GM10248 (cell line): ENCODE data around the gene LRBA.

Experiments used
- CTCF ChIA-PET: fragments of 300-600 bp; sonication (Branson Sonifier 250); formaldehyde crosslinking; extraction: SDS; loops from one replicate; lab custom pipeline; 2021; ENCODE audit warnings: antibody characterized with exemption; lab: Yijun Ruan, JAX
- POLR2A ChIA-PET: fragments of 350-650 bp; sonication (Branson Sonifier 250); formaldehyde crosslinking; extraction: SDS; loops from one replicate; lab custom pipeline; 2020; ENCODE audit warnings: antibody characterized with exemption; lab: Yijun Ruan, JAX
- DNase-seq: peaks from one replicate; pipeline ENCODE4 v3.0.0; 2012; ENCODE audit errors: extremely low spot score
- CTCF ChIP-seq: IDR thresholded peaks from 2 replicates; pipeline ENCODE4 v1.5.1; 2012; ENCODE audit warnings: mild to moderate bottlenecking, low read depth; ENCODE audit errors: extremely low read depth, missing control alignments, control extremely low read depth

Gene LRBA

GRCh38 chr4:150425161-150425560 is 589.9 kb downstream of the LRBA start:
- ChIA-PET CTCF (interaction anchor here (1.8 kb wide), 1 partner anchor 14 kb away, joined by 4 read pairs; no protein-coding TSS in a partner anchor), POLR2A (no interaction called here)
- TF ChIP-seq CTCF: no peak
- DNase-seq: no peak

- ChIA-PET CTCF (interaction anchor here (1.0 kb wide), 1 partner anchor 107 kb away, joined by 3 read pairs; no protein-coding TSS in a partner anchor), POLR2A (no interaction called here)
- DNase-seq: no peak
- TF ChIP-seq CTCF: no peak
These were observed 591.6 kb downstream of the LRBA start for GRCh38 chr4:150423503-150423902.

GRCh38 chr4:150423074-150423473 is 592.0 kb downstream of the LRBA start:
- no peak for TF ChIP-seq CTCF
- DNase-seq: no peak
- ChIA-PET CTCF (interaction anchor here (1.0 kb wide), 1 partner anchor 107 kb away, joined by 3 read pairs; no protein-coding TSS in a partner anchor), POLR2A (no interaction called here)

GRCh38 chr4:150421612-150422011 is 593.5 kb downstream of the LRBA start:
- CTCF ChIA-PET: no interaction called here
- POLR2A ChIA-PET: no interaction called here
- TF ChIP-seq CTCF: no peak
- no peak for DNase-seq

GRCh38 chr4:150419939-150420338 is 595.1 kb downstream of the LRBA start:
- POLR2A ChIA-PET: no interaction called here
- no peak for DNase-seq
- TF ChIP-seq CTCF: no peak
- CTCF ChIA-PET: interaction anchor here (1.0 kb wide), 1 partner anchor 10 kb away, joined by 3 read pairs; no protein-coding TSS in a partner anchor

- TF ChIP-seq CTCF: no peak
- no peak for DNase-seq
- ChIA-PET CTCF (interaction anchor here (1.0 kb wide), 2 partner anchors 11 to 13 kb away, joined by 3 read pairs; no protein-coding TSS in a partner anchor), POLR2A (no interaction called here)
These were observed 596.2 kb downstream of the LRBA start for GRCh38 chr4:150418757-150419410.
